H1 (cell line): Measurements from ENCODE around the gene API5. TPM values are rescaled to one million over a fixed set of nuclear protein-coding genes. Genes with fewer than 3 reads are reported as not detected.

ENCODE experiments used
- CTCF ChIA-PET: fragments of 300-600 bp; sonication (Branson Sonifier 250); formaldehyde crosslinking; loops from one replicate; lab custom pipeline; 2021; ENCODE audit not compliant: partially characterized antibody; lab: Charles Lee
- POLR2A ChIA-PET: fragments of 300-600 bp; sonication (Branson Sonifier 250); formaldehyde crosslinking; loops from one replicate; lab custom pipeline; 2021; ENCODE audit warnings: inconsistent platforms; ENCODE audit not compliant: partially characterized antibody; lab: Charles Lee
- DNase-seq, 2 experiments: peaks; one replicate each; pipeline versions ENCODE4 v3.0.0 to v3.0.0-alpha.2; 2010 to 2022; ENCODE audit warnings: low spot score in 2 of 2, low read depth in 1 of 2, mixed read lengths in 1 of 2
- FAIRE-seq: peaks from 2 replicates; lab custom pipeline; 2011; peaks lifted over from hg19 to GRCh38; lab: Jason Lieb, UNC
- H2AFZ ChIP-seq: 2 replicates; pipeline ENCODE4 v1.8.1; 2012; ENCODE audit warnings: low read length, inconsistent platforms
- H2AK5ac ChIP-seq: 2 replicates; pipeline ENCODE4 v1.6.1; 2013; ENCODE audit warnings: low read depth, low read length
- H2BK120ac ChIP-seq: replicated peaks from 2 replicates; pipeline ENCODE3; 2013; ENCODE audit warnings: low read depth, low read length, inconsistent platforms
- H2BK12ac ChIP-seq: 2 replicates; pipeline ENCODE4 v1.6.1; 2013; ENCODE audit warnings: low read depth, low read length
- H2BK15ac ChIP-seq: 2 replicates; pipeline ENCODE4 v1.6.1; 2013; ENCODE audit warnings: low read length
- H2BK20ac ChIP-seq: 2 replicates; pipeline ENCODE4 v1.6.1; 2013; ENCODE audit warnings: low read length
- H2BK5ac ChIP-seq: 2 replicates; pipeline ENCODE4 v1.6.1; 2013; ENCODE audit warnings: low read depth, low read length
- H3K14ac ChIP-seq: 2 replicates; pipeline ENCODE4 v1.6.1; 2013; ENCODE audit warnings: inconsistent platforms; ENCODE audit not compliant: insufficient read length
- H3K18ac ChIP-seq: 2 replicates; pipeline ENCODE4 v1.6.1; 2013; ENCODE audit warnings: low read length; ENCODE audit errors: extremely low read depth
- H3K23ac ChIP-seq: 2 replicates; pipeline ENCODE4 v1.6.1; 2013; ENCODE audit warnings: inconsistent platforms; ENCODE audit not compliant: insufficient read length
- H3K23me2 ChIP-seq: 2 replicates; pipeline ENCODE4 v1.6.1; 2013; ENCODE audit warnings: low read depth, low read length
- H3K27ac ChIP-seq: 2 replicates; pipeline ENCODE4 v1.6.1; 2011; ENCODE audit warnings: low read depth, low read length, inconsistent platforms
- H3K27me3 ChIP-seq, 4 experiments: replicated peaks in 1 of 4; 1 replicate in 1 of 4; 2 replicates in 3 of 4; pipeline versions ENCODE4 v1.6.1 to v1.8.1; 2011 to 2013; ENCODE audit warnings: low read length in 3 of 4, mild to moderate bottlenecking in 3 of 4, inconsistent platforms in 2 of 4, mixed read lengths in 2 of 4, moderate library complexity in 1 of 4; ENCODE audit not compliant: control insufficient read depth in 3 of 4, insufficient read depth in 3 of 4; ENCODE audit errors: extremely low read depth in 1 of 4
- H3K36me3 ChIP-seq, 4 experiments: 2 replicates each; pipeline versions ENCODE4 v1.6.1 to v1.8.1; 2011 to 2013; ENCODE audit warnings: mild to moderate bottlenecking in 4 of 4, low read length in 3 of 4, moderate library complexity in 2 of 4, control low read depth in 1 of 4, inconsistent platforms in 1 of 4; ENCODE audit not compliant: insufficient read depth in 4 of 4, control insufficient read depth in 2 of 4
- H3K4ac ChIP-seq: replicated peaks from 2 replicates; pipeline ENCODE3; 2013; ENCODE audit warnings: low read length, low read depth, mixed read lengths, inconsistent platforms; ENCODE audit not compliant: insufficient read length
- H3K4me1 ChIP-seq, 4 experiments: replicated peaks in 1 of 4; 1 replicate in 1 of 4; 2 replicates in 3 of 4; pipeline versions ENCODE4 v1.6.1 to v1.8.1; 2011 to 2013; ENCODE audit warnings: low read length in 3 of 4, inconsistent platforms in 2 of 4, mixed read lengths in 1 of 4; ENCODE audit not compliant: insufficient read depth in 4 of 4, control insufficient read depth in 3 of 4
- H3K4me2 ChIP-seq, 2 experiments: 2 replicates each; pipeline versions ENCODE4 v1.6.1 to v1.8.1; 2011 to 2013; ENCODE audit warnings: low read depth in 2 of 2, low read length in 2 of 2, control low read depth in 1 of 2, inconsistent platforms in 1 of 2, mild to moderate bottlenecking in 1 of 2; ENCODE audit not compliant: insufficient read depth in 1 of 2
- H3K4me3 ChIP-seq, 4 experiments: fragments of 200-600, 300-600 bp in 1 of 4; sonication (generic), shearing (Covaris generic), sonication (Bioruptor Twin) in 1 of 4; 2 replicates each; pipeline versions ENCODE4 v1.5.1 to v1.8.1; 2011 to 2016; ENCODE audit warnings: low read length in 4 of 4, low read depth in 3 of 4, control low read depth in 2 of 4, inconsistent platforms in 2 of 4, mild to moderate bottlenecking in 2 of 4, mixed read lengths in 1 of 4, moderate library complexity in 1 of 4; ENCODE audit not compliant: insufficient read depth in 2 of 4; ENCODE audit errors: extremely low read depth in 1 of 4
- H3K56ac ChIP-seq: replicated peaks from 2 replicates; pipeline ENCODE3; 2013; ENCODE audit warnings: low read depth, mild to moderate bottlenecking, mixed read lengths, low read length, inconsistent platforms; ENCODE audit not compliant: insufficient read length
- H3K79me1 ChIP-seq: 2 replicates; pipeline ENCODE4 v1.6.1; 2013; ENCODE audit warnings: low read depth, low read length, control low read depth
- H3K79me2 ChIP-seq, 2 experiments: 2 replicates each; pipeline versions ENCODE4 v1.6.1 to v1.8.1; 2012 to 2013; ENCODE audit warnings: low read length in 2 of 2, mild to moderate bottlenecking in 2 of 2, inconsistent platforms in 1 of 2; ENCODE audit not compliant: insufficient read depth in 2 of 2, control insufficient read depth in 1 of 2
- H3K9ac ChIP-seq, 4 experiments: replicated peaks in 1 of 4; 1 replicate in 1 of 4; 2 replicates in 3 of 4; pipeline versions ENCODE4 v1.6.1 to v1.8.1; 2011 to 2013; ENCODE audit warnings: low read depth in 3 of 4, low read length in 3 of 4, control low read depth in 2 of 4, mild to moderate bottlenecking in 2 of 4, moderate library complexity in 2 of 4, inconsistent platforms in 1 of 4; ENCODE audit errors: extremely low read depth in 1 of 4
- H3K9me3 ChIP-seq, 2 experiments: 2 replicates each; pipeline versions ENCODE4 v1.6.1 to v1.8.1; 2012 to 2013; ENCODE audit warnings: mild to moderate bottlenecking in 2 of 2, moderate library complexity in 2 of 2, control low read depth in 1 of 2, inconsistent platforms in 1 of 2, low read depth in 1 of 2, low read length in 1 of 2, mixed read lengths in 1 of 2; ENCODE audit not compliant: insufficient read depth in 2 of 2
- H4K20me1 ChIP-seq, 2 experiments: replicated peaks in 1 of 2; 2 replicates each; pipeline versions ENCODE3 to v1.8.1; 2011 to 2013; ENCODE audit warnings: inconsistent platforms in 2 of 2, low read length in 2 of 2, mild to moderate bottlenecking in 1 of 2; ENCODE audit not compliant: insufficient read depth in 2 of 2, control insufficient read depth in 1 of 2
- H4K5ac ChIP-seq: 2 replicates; pipeline ENCODE4 v1.6.1; 2013; ENCODE audit warnings: low read length, low read depth, mixed read lengths, inconsistent platforms; ENCODE audit not compliant: insufficient read length
- H4K8ac ChIP-seq: 2 replicates; pipeline ENCODE4 v1.8.0; 2013; ENCODE audit warnings: mild to moderate bottlenecking, moderate library complexity, low read length, inconsistent platforms; ENCODE audit not compliant: insufficient read depth; ENCODE audit errors: extremely low read depth
- H4K91ac ChIP-seq: replicated peaks from 2 replicates; pipeline ENCODE3; 2013; ENCODE audit warnings: low read length, mixed read lengths, inconsistent platforms; ENCODE audit not compliant: insufficient read length
- BACH1 ChIP-seq: IDR thresholded peaks from 2 replicates; pipeline ENCODE4 v1.6.1; 2012; ENCODE audit warnings: low read length, improper control_type of control experiment
- CHD2 ChIP-seq: IDR thresholded peaks from 2 replicates; pipeline ENCODE4 v1.6.1; 2012; ENCODE audit warnings: low read length, improper control_type of control experiment
- EP300 ChIP-seq, 2 experiments: IDR thresholded peaks; 1 replicate in 1 of 2; 2 replicates in 1 of 2; pipeline ENCODE4 v1.6.1; 2011 to 2012; ENCODE audit warnings: low read depth in 2 of 2, low read length in 2 of 2, mild to moderate bottlenecking in 2 of 2, borderline replicate concordance in 1 of 2, inconsistent platforms in 1 of 2, moderate library complexity in 1 of 2
- FOSL1 ChIP-seq: IDR thresholded peaks from 2 replicates; pipeline ENCODE4 v1.6.1; 2011; ENCODE audit warnings: mild to moderate bottlenecking, low read depth, low read length, moderate library complexity; ENCODE audit not compliant: insufficient read depth
- RBBP5 ChIP-seq: IDR thresholded peaks from 2 replicates; pipeline ENCODE4 v1.7.1; 2012; ENCODE audit warnings: low read depth, mild to moderate bottlenecking, inconsistent platforms, low read length, moderate library complexity, borderline replicate concordance
- RXRA ChIP-seq: IDR thresholded peaks from 2 replicates; pipeline ENCODE4 v1.6.1; 2011; ENCODE audit warnings: low read depth, mild to moderate bottlenecking, low read length, moderate library complexity; ENCODE audit not compliant: insufficient read depth
- SAP30 ChIP-seq: fragments of 300-600 bp; sonication (generic); IDR thresholded peaks from 2 replicates; pipeline ENCODE4 v1.7.1; 2012; ENCODE audit warnings: low read length, moderate library complexity, mild to moderate bottlenecking, inconsistent platforms; ENCODE audit not compliant: insufficient read depth, insufficient replicate concordance
- SIX5 ChIP-seq: IDR thresholded peaks from 2 replicates; pipeline ENCODE4 v1.6.1; 2011; ENCODE audit warnings: mild to moderate bottlenecking, low read depth, low read length
- WGBS, 2 experiments: shearing (Covaris generic) in 1 of 2; methylation state at CpG; one replicate each; pipeline versions ENCODE4 v1.1.6 to v1.1.7; 2013 to 2015; ENCODE audit warnings: low lambda C conversion rate in 2 of 2, mixed read lengths in 2 of 2, inconsistent platforms in 1 of 2, low coverage in 1 of 2, missing lambda C conversion rate in 1 of 2; ENCODE audit not compliant: insufficient replicate concordance in 2 of 2, insufficient coverage in 1 of 2, insufficient read length in 1 of 2; ENCODE audit errors: extremely low coverage in 1 of 2, missing lambda C conversion rate in 1 of 2; 5-methylcytosine and 5-hydroxymethylcytosine counted together
- polyA plus RNA-seq, 7 experiments: library from polyadenylated mRNA; depleted of rRNA in 3 of 7; stranded (reverse) in 5 of 7; unstranded in 2 of 7; fragments of >200 nt in 5 of 7; fragments of 200-250 nt in 2 of 7; gene quantifications; 1 replicate in 5 of 7; 2 replicates in 1 of 7; 4 replicates in 1 of 7; pipeline versions ENCODE4 v1.2.1 to v1.2.3, GENCODE V29; 2011 to 2013; ENCODE audit warnings: missing spikeins in 2 of 7, mixed read lengths in 2 of 7
- total RNA-seq: library from RNA; stranded (reverse); fragmentation: NEBNext Ultra II Directional; extraction: Animal tissue kit (Norgen Biotek cat#: 25700); gene quantifications from 2 replicates; pipeline ENCODE4 v1.2.1, GENCODE V29; 2021
- TF ChIP-seq, protein P1 (sequence below): IDR thresholded peaks from 2 replicates; pipeline ENCODE4 v1.6.1; 2012; ENCODE audit warnings: inconsistent platforms

API5 gene
- total and polyA plus RNA-seq, 2 of the 8 experiments (the other 6 are each of a cell fraction or from before 2014, with no cell fraction given): 39.1 to 155 TPM

DNA sequence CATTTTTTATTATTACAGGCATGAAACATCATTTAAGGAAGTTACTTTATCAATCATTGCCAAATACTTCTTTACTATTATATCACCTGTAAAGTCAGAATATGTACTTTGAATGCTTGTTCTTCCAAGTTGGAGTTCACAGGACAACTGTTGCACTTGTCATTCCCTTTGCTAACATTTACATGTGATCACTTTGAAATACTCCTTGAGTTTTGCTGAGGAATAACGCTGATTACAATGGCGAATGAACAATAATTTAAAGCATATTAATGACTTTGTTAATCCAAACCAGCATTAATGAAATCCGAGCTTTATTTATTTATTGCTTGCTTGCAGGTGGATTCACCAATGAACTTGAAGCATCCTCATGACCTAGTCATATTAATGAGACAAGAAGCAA lies 67.1 kb downstream of the API5 start:
- Histone ChIP-seq H2BK120ac (no peak overlapping the region), H4K91ac (no peak overlapping the region), H3K4me3 (no peak overlapping the region), H3K27me3 (no peaks in the 10 kb centered on the region), H2AK5ac (no peak overlapping the region), H3K4me2 (no peak overlapping the region), H2AFZ (no peak overlapping the region), H3K79me2 (peaks cover 0 to 47% of the 10 kb centered on the region in 2 experiments; a peak in 2 of 4 replicates), H3K4ac (no peak overlapping the region), H3K18ac (no peak overlapping the region), H3K79me1 (no peaks in the 10 kb centered on the region), H3K9ac (no peak overlapping the region), H4K8ac (no peak overlapping the region), H3K9me3 (no peaks in the 10 kb centered on the region), H2BK20ac (no peak overlapping the region), H4K20me1 (peaks cover 3 to 6% of the 10 kb centered on the region in 2 experiments)
- POLR2A ChIA-PET: interaction anchor here (1.7 to 1.9 kb wide), 2 partner anchors 12 to 18 kb away, joined by 4 to 5 read pairs; no protein-coding TSS in a partner anchor
- CTCF ChIA-PET: interaction anchor here (1.1 kb wide), 1 partner anchor 54 kb away, joined by 4 read pairs; no protein-coding TSS in a partner anchor
- WGBS, 2 experiments: 87% methylated on average over 3 of the region's 3 CpGs; no CpG with 5 or more reads in 1 of the 2 experiments
- DNase-seq: no peak
- TF ChIP-seq SIX5 (no peak), SAP30 (no peak), BACH1 (no peak), EP300 (IDR thresholded peaks at IDR 0.05; ENCODE audit: borderline replicate concordance in 1 of 2, low read depth in 2 of 2, low read length in 2 of 2) (no peak), FOSL1 (no peak), RXRA (no peak), RBBP5 (no peak), CHD2 (no peak)
- TF ChIP-seq, protein P1, sequence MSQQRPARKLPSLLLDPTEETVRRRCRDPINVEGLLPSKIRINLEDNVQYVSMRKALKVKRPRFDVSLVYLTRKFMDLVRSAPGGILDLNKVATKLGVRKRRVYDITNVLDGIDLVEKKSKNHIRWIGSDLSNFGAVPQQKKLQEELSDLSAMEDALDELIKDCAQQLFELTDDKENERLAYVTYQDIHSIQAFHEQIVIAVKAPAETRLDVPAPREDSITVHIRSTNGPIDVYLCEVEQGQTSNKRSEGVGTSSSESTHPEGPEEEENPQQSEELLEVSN: no peak
- TF ChIP-seq, all 59 proteins: peak for 0
- no peak overlapping the region for H2BK15ac ChIP-seq
- FAIRE-seq: no peak
- no peak overlapping the region for H2BK12ac ChIP-seq
- H3K4me1 ChIP-seq: peaks cover 0 to 3% (median 0%) of the 10 kb centered on the region in 4 experiments; a peak in 3 of 7 replicates
- no peak overlapping the region for H4K5ac ChIP-seq
- H3K27ac ChIP-seq: no peak overlapping the region
- no peak overlapping the region for H3K56ac ChIP-seq
- H3K23me2 ChIP-seq: no peaks in the 10 kb centered on the region
- H3K14ac ChIP-seq: no peak overlapping the region
- H3K36me3 ChIP-seq: peaks cover 0 to 12% (median under 1%) of the 10 kb centered on the region in 4 experiments; a peak in 1 of 8 replicates
- no peak overlapping the region for H2BK5ac ChIP-seq
- H3K23ac ChIP-seq: no peak overlapping the region
